Breast epithelium (tissue), 3 donors: Measurements from ENCODE around the gene FGGY.

ENCODE experiments used
- POLR2AphosphoS5 ChIP-seq, 3 donors: sonication (generic); formaldehyde crosslinking; IDR thresholded peaks; one replicate each; pipeline ENCODE4 v1.6.1; 2017; ENCODE audit warnings: antibody characterized with exemption in 3 of 3
- TF ChIP-seq, protein P1 (sequence below), 3 donors: fragments of 450-650 bp; IDR thresholded peaks; one replicate each; pipeline ENCODE4 v1.5.1; 2016 to 2017; ENCODE audit warnings: antibody characterized with exemption in 3 of 3, mild to moderate bottlenecking in 3 of 3, moderate library complexity in 3 of 3

DNA sequence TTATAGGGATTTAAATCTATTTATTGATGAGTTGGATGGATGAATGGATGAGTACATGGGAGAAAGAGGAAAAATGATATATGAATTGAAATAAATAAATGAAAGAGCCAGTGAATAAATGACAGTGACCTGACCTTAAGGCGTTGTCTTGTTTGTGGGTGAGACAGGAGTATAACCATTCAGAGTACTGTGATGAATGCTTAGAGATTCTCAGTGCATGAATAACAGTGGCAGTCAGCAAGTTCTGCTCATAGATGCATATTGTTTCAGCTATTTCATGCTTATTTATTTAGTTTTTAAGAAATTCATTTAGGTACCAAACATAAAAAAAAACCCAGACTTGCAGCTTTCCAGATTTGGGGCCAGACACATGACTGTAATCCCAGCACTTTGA is 116.4 kb downstream of the FGGY start:
- TF ChIP-seq, protein P1, sequence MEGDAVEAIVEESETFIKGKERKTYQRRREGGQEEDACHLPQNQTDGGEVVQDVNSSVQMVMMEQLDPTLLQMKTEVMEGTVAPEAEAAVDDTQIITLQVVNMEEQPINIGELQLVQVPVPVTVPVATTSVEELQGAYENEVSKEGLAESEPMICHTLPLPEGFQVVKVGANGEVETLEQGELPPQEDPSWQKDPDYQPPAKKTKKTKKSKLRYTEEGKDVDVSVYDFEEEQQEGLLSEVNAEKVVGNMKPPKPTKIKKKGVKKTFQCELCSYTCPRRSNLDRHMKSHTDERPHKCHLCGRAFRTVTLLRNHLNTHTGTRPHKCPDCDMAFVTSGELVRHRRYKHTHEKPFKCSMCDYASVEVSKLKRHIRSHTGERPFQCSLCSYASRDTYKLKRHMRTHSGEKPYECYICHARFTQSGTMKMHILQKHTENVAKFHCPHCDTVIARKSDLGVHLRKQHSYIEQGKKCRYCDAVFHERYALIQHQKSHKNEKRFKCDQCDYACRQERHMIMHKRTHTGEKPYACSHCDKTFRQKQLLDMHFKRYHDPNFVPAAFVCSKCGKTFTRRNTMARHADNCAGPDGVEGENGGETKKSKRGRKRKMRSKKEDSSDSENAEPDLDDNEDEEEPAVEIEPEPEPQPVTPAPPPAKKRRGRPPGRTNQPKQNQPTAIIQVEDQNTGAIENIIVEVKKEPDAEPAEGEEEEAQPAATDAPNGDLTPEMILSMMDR (IDR thresholded peaks at IDR 0.05) = no peak
- TF ChIP-seq POLR2AphosphoS5 (IDR thresholded peaks at IDR 0.05) = no peak
